Progenitor cell of endocrine pancreas (in vitro differentiated cells): ENCODE measurements around the gene PLCZ1. TPM values are rescaled to one million over a fixed set of nuclear protein-coding genes. Genes with fewer than 3 reads are reported as not detected.
"Not testable (repeated sequence)": the region's sequence is repeated elsewhere in the genome, so short reads cannot be mapped to it uniquely, and the experiment has no call there.

ENCODE experiments used
- DNase-seq: peaks from one replicate; pipeline ENCODE4 v3.0.0; 2021; ENCODE audit warnings: low spot score; ENCODE audit not compliant: unreplicated experiment
- H3K27ac Mint-ChIP-seq: 2 replicates; pipeline ENCODE4 v1.8.0; 2021; ENCODE audit warnings: mild to moderate bottlenecking, moderate library complexity, mixed read lengths
- H3K27me3 Mint-ChIP-seq: 2 replicates; pipeline ENCODE4 v1.8.0; 2021; ENCODE audit warnings: mixed read lengths
- H3K36me3 Mint-ChIP-seq: 2 replicates; pipeline ENCODE4 v1.8.0; 2022; ENCODE audit warnings: mixed read lengths; ENCODE audit not compliant: insufficient read depth
- H3K4me1 Mint-ChIP-seq: 2 replicates; pipeline ENCODE4 v1.8.0; 2021; ENCODE audit warnings: low read depth, mixed read lengths
- H3K4me3 Mint-ChIP-seq: 2 replicates; pipeline ENCODE4 v1.8.0; 2021; ENCODE audit warnings: low read depth, mild to moderate bottlenecking, moderate library complexity, mixed read lengths
- H3K9me3 Mint-ChIP-seq: 2 replicates; pipeline ENCODE4 v1.8.0; 2021; ENCODE audit warnings: low read depth, mixed read lengths
- total RNA-seq: library from RNA; stranded (reverse); gene quantifications from 2 replicates; pipeline ENCODE4 v1.2.1, GENCODE V29; 2021
- TF ChIP-seq, protein P1 (sequence below): fragments of 200-600 bp; sonication (generic); IDR thresholded peaks from one replicate; pipeline ENCODE4 v1.5.0; 2021; ENCODE audit warnings: antibody characterized with exemption, mild to moderate bottlenecking; ENCODE audit not compliant: unreplicated experiment

PLCZ1 gene
- total RNA-seq, 1 donor from 2014 or later = not detected

DNA sequence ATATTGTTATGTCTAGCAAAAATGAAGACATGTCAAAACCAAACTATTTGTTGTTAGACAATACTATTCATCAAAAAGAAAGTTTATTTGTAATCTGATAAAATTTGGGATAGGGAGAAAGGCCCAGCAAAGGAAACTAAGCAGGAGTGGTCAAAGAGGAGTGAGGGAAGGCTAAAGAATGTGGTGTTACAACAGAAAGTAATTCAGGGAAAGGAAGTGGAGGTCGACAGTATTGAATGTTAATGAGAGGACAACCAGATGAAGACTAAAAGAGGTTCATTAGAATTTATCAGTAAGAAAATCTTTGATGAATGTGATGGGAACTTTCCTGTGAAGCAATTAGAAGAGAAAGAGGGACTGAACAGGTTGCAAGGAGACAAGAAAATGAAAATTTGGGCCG lies 33.9 kb downstream of the PLCZ1 start:
- TF ChIP-seq, protein P1, sequence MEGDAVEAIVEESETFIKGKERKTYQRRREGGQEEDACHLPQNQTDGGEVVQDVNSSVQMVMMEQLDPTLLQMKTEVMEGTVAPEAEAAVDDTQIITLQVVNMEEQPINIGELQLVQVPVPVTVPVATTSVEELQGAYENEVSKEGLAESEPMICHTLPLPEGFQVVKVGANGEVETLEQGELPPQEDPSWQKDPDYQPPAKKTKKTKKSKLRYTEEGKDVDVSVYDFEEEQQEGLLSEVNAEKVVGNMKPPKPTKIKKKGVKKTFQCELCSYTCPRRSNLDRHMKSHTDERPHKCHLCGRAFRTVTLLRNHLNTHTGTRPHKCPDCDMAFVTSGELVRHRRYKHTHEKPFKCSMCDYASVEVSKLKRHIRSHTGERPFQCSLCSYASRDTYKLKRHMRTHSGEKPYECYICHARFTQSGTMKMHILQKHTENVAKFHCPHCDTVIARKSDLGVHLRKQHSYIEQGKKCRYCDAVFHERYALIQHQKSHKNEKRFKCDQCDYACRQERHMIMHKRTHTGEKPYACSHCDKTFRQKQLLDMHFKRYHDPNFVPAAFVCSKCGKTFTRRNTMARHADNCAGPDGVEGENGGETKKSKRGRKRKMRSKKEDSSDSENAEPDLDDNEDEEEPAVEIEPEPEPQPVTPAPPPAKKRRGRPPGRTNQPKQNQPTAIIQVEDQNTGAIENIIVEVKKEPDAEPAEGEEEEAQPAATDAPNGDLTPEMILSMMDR = no peak
- Mint-ChIP-seq H3K4me3 (no peak overlapping the region), H3K36me3 (peaks cover 7% of the 10 kb centered on the region), H3K27me3 (no peaks in the 10 kb centered on the region), H3K9me3 (peaks cover 17% of the 10 kb centered on the region), H3K27ac (peak overlapping the region; percentile 56), H3K4me1 (peaks cover 17% of the 10 kb centered on the region)
- no peak for DNase-seq

DNA sequence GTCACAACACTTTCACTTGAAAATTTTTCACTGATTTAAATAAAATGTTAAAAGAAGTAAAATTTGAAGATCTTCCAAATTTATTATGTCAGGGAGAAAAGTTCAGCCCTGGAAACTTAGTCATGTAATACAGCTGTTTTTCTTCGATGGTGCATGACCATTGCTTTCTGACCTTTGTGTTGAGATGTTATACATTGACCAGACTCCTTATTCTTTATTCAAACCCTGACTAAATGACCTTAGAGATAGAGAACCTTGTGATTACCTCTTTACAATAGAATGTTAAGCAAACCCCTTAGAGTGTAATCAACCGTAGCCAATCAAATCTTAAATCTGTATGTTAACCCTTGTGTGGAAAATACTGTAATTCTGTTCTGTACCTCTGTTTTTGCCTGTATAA lies 34.5 kb downstream of the PLCZ1 start:
- Mint-ChIP-seq H3K27ac (peak overlapping the region; percentile 51), H3K27me3 (no peaks in the 10 kb centered on the region), H3K4me3 (no peak overlapping the region), H3K4me1 (peaks cover 21% of the 10 kb centered on the region), H3K9me3 (peaks cover 12% of the 10 kb centered on the region), H3K36me3 (peaks cover 5% of the 10 kb centered on the region)
- no peak for DNase-seq
- TF ChIP-seq, protein P1 = no peak

DNA sequence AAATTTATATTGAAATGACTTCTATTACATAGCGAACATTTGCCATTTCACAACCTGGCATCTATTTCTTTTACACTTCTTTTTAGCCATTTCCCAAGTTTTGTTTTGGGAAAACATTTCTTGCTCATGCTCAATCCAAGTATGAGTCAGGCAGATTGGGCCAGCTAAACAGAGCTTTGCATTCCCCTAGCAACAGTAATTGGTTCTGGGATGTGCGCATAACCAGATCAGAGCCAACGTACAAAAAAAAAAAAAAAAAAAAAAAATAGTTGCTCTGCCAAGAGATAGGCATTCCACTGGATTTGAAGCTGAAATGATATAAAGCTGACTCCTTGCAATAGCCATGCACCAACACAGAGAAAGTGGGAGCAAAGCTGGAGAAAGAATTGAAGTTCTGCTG lies 37.5 kb downstream of the PLCZ1 start:
- TF ChIP-seq, protein P1 = no peak
- Mint-ChIP-seq H3K4me1 (peaks cover 23% of the 10 kb centered on the region), H3K36me3 (peaks cover 3% of the 10 kb centered on the region), H3K9me3 (peaks cover 4% of the 10 kb centered on the region), H3K27ac (no peak overlapping the region), H3K27me3 (no peaks in the 10 kb centered on the region), H3K4me3 (no peak overlapping the region)
- DNase-seq = no peak

DNA sequence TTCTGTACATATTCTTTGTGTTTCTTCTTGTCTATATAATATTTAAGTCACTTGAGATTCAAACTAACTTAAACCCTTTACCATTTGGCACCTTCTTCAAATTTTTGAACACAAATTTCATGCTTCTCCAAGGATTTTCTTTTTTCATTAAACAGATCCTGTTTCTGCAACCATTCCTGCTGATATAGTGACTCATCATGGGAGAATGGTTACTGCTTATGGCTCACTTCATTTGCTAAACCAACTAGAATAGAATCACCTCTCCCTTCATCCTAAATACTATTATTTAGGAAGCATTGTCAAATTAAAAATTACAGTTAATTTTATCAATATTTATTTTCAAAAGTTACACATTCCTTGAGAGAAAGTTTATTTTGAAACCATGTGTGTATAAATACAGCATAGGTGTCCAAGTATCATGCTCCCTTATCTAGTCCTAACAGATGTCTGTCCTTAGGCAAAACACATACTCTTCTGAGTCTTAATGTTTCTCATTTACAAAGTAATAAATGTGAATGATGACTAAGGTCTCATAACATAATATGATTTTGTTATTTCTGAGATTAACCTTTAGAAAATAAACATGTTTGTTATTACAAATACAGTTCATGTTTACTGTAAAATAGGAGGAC lies 40.7 kb downstream of the PLCZ1 start:
- no peak for DNase-seq
- peaks cover 1% of the 10 kb centered on the region for H3K36me3 Mint-ChIP-seq
- H3K4me3 Mint-ChIP-seq = no peak overlapping the region
- H3K9me3 Mint-ChIP-seq = peaks cover 7% of the 10 kb centered on the region
- H3K27me3 Mint-ChIP-seq = no peaks in the 10 kb centered on the region
- TF ChIP-seq, protein P1 = no peak
- peaks cover 11% of the 10 kb centered on the region for H3K4me1 Mint-ChIP-seq
- H3K27ac Mint-ChIP-seq = no peak overlapping the region

DNA sequence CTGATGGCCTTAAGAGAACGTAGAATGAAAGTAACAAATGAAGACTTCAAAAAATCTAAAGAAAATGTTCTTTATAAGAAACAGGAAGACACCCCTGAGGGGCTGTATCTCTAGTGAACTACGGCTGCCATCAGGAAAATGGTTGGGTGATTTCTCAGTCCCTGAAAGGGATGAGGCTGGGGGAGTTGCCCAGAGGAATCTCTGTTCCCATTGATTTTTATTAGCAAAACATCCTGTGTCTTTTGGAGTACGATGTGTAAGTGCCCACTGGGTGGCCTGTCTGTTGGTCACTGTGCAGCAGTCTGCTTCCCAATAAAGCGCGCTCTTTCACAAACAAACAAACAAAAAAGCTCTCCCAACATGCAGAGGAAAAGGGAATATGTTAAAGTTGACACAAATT lies 43.8 kb downstream of the PLCZ1 start:
- H3K36me3 Mint-ChIP-seq, H3K4me3 Mint-ChIP-seq, H3K9me3 Mint-ChIP-seq: not testable (repeated sequence)

DNA sequence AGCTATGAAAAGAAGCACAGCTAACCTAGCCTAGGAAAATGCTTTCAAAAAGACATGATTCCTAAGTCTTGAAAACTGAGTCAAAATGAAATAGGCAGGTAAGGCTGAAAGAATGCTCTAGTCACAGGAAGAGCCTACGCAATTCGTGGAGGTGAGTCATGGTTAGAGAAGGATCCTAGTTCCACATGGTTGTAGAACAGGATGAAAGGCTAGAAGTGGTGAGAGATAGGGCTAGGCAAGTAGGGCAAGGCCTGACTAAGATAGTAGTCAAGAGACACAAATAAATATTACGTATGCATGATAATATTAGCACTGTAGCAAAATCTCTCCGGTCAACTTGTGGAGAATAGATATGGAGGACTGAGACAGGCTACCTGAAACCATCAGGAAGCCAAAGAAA lies 47.2 kb downstream of the PLCZ1 start:
- Mint-ChIP-seq H3K27ac (no peak overlapping the region), H3K9me3 (peaks cover 7% of the 10 kb centered on the region), H3K4me1 (no peaks in the 10 kb centered on the region), H3K36me3 (peaks cover 1% of the 10 kb centered on the region), H3K27me3 (no peaks in the 10 kb centered on the region), H3K4me3 (no peak overlapping the region)
- DNase-seq = no peak
- TF ChIP-seq, protein P1 = no peak

More for the DNA sequence above, 43.8 kb downstream of the PLCZ1 start:
- not testable (repeated sequence) for H3K27me3 Mint-ChIP-seq, H3K27ac Mint-ChIP-seq, H3K4me1 Mint-ChIP-seq, DNase-seq
